ENCODE results near the gene SLC4A11.
"Not testable (repeated sequence)": the region's sequence is repeated elsewhere in the genome, so short reads cannot be mapped to it uniquely, and the experiment has no call there.

SLC4A11 gene

DNA sequence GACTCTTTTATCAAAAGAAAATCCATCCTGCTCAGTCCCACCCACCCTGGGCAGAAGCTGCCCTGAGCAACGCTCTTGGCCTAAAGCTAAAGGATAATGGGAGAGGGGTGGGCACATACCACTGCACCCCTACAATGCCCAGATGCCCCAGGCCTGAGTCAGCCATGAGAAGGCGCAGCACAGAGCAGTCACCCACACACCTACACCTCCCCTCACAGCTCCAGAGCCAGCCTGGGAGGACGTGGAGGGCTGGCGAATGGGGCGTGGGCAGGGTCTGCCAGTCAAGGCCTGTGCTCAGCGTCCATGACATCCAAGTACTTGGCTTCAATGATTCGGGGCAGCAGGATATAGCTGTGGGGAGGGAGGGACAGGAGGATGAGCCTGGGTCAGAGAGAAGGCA is 11.5 kb downstream of the SLC4A11 start:
- DNase-seq = no peak

GRCh38 chr20:3226864-3227263 is 12.1 kb downstream of the SLC4A11 start:
- DNase-seq = no peak

DNA sequence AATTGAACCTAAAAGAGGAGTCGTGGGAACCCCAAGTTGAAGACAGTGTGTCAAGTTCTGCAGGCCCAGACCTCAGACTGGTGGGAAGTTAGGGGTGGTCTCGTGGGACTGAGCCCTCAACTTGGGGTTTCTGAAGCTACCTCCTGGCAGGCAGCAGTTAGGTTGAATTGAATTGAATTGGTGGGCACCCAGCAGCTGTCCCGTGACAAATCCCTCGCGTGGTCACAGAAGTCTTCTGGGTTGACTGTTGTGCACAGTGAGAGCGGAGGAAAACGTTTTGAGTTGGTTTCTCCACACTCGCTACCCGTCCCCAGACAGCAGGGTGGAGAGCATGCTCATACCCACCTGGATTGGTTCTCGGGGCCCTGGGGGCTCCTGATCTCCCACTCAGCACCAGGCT is 12.9 kb downstream of the SLC4A11 start:
- DNase-seq = no peak

DNA sequence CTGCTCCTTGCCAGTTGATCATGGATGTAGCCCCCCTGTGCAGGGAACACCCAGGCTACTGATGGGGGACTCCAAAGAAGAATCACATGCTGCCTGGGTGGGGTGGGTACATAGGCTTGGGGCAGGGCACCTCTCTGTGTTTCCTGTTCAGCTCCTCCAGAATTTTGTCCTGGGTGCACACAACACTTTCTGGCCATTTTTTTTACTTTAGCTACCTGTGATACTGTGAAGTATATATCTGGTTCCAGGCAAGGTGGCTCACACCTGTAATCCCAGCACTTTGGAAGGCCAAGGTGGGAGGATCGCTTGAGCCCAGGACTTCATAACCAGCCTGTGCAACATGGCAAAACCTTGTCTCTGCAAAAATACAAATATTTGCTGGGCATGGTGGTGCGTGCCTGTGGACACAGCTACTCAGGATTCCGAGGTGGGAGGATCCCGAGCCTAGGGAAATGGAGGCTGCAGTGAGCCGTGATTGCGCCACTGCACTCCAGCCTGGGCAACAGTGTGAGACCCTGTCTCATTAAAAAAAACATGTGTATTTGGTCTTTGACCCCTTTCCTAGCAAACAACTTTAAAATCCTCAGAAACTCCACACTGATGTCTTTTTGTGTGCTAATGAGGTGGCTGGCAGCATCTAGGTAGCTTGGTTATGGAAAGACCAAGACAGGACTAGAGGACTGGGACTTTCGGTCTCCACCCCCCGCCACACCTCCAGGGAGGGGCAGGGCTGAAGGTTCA is 14.1 kb downstream of the SLC4A11 start:
- no peak for DNase-seq

GRCh38 chr20:3223994-3224680 is 14.9 kb downstream of the SLC4A11 start:
- DNase-seq = no peak

GRCh38 chr20:3223651-3223993 is 15.4 kb downstream of the SLC4A11 start:
- DNase-seq = no peak

GRCh38 chr20:3222635-3223600 is 16.1 kb downstream of the SLC4A11 start:
- DNase-seq = no peak

DNA sequence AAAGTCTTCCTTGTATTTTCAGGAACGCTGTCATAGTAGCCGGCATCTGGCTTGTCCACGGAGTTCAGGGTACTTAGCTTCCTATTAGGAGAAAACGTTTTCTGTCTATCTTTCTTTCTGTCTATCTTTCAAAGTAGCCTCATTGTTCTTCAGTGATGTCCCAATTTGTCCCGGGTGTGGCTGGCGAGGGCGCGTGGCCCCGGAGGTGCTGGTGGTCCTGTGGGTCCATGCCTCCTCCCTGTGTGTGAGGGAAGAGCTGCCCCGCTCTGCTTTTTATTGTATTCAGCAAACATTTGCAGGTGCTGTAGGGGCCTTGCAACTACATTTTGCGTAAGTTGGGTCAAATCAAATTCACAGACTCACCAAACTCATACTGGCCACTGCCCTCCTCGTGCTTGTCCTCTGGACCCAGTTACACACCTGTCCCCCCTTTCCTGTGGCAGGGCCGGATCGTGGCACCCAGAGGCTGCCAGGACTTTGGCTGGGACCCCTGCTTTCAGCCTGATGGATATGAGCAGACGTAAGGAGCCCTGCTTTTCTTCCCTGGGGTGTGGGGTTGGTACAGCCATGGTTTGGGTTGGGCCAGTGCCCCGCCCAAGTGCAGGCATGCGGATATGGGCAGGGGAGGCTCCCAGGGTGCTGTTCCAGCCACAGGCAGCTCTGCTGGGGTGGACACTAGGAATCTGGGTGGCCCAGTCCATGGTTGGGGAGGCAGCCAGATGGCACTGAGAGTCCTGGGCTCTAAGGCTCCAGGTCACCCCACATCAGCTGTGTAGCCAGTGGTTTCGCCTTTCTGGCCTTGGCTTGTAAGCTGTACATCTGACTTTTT is 17.4 kb downstream of the SLC4A11 start:
- DNase-seq = no peak

DNA sequence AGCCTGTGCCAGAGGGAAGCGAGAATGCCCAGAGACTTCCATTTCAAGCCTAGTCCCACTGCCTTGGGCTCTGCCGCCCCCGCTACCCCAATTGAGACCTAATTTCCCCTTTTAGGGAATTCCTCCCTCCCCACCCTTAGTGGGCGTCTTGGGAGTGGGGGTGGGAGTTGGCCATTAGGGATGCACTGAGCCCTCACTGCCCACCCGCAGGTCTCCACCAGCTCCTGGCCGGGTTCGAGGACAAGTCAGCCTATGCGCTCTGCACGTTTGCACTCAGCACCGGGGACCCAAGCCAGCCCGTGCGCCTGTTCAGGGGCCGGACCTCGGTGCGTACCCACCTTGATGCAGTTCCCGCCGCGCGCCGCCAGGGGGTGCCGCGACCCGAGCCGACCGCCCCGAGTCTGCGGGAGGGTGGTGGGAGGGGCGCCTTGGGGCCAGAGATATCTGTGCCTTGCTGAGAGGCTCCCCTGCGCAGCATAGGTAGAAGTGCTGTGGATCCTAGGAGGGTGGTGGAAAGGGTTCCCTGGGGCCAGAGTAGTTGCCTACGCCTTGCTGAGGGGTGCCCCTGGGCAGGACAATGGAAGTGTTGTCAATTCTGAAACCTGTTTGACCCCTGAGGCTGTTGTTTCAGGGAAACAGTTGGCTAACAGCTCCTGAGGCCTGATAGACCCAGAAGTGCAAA is 20.5 kb downstream of the SLC4A11 start:
- DNase-seq = peak; percentile 67

DNA sequence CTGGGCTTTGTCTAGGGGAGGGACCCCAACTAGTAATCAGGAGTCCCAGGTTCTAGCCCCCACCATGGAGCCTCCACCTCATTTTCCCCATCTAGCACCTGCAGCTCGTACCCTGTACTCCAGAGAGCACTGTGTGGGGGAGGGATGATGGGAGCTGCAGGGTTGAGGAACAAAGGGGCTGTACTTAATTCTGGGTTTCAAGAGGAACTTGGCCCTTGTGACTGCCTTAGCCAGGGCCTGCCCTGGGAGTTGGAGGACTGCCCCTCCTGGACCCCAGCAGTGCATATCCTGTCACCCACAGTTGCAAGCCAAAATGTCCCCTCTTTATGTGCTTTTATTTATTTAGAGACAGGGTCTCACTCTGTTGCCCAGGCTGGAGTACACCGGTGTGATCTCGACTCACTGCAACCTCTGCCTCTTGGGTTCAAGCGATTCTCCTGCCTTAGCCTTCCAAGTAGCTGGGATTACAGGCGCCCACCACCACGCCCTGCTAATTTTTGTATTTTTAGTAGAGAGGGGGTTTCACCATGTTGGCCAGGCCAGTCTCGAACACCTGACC is 23.6 kb downstream of the SLC4A11 start:
- not testable (repeated sequence) for DNase-seq

DNA sequence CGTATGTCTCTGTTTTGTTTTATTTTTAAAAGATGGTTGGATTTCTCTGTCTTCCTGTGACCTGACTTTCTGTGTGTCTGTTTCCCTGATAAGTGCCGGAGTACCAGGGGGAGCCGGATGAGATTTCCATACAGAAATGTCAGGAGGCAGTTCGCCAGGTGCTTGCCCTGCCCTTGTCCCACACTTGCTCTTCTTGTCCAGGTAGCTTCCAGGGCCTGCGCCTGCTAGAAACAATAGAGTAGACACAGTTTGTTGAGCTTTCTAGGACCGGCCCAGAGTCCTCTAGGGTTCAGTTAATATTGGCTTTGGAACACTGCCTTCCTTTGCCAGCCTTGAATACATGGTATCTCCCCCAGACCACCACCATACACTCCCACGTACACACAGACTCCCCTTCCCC is 25.8 kb downstream of the SLC4A11 start:
- DNase-seq = no peak

GRCh38 chr20:3210346-3210745 is 28.6 kb downstream of the SLC4A11 start:
- DNase-seq = no peak

- no peak for DNase-seq
These were observed 29.1 kb downstream of the SLC4A11 start for GRCh38 chr20:3209946-3210317.

- DNase-seq = peak; percentile 44
These were observed 29.6 kb downstream of the SLC4A11 start, which contains the start of gene ITPA for GRCh38 chr20:3209257-3209945. Gene ITPA, plus strand, starts transcription at chr20:3209498. Its CDS starts 54 bp downstream, at chr20:3209552.

DNA sequence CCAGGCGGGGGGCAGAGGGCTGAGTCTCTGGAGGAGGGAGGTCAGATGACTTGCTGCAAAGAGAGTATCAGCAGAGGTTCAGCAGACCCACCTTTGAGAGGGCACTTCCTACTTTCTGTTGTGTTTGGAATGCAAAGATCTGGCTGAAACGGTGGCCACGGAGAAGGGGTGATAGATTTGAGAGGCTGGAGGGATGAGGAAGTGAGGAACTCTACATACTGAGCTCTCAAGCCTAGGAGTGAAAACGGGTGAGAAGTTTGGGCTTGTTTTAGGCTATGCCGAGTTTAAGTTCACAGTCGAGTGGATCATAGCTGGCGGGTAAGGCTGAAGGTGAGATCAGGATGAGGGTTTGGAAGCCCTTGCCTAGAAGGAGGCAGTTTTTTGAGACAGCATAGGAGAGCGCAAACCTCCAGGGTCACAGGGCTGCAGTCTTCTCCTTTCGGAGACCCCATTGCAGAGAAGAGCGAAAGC is 30.2 kb downstream of the SLC4A11 start:
- no peak for DNase-seq

DNA sequence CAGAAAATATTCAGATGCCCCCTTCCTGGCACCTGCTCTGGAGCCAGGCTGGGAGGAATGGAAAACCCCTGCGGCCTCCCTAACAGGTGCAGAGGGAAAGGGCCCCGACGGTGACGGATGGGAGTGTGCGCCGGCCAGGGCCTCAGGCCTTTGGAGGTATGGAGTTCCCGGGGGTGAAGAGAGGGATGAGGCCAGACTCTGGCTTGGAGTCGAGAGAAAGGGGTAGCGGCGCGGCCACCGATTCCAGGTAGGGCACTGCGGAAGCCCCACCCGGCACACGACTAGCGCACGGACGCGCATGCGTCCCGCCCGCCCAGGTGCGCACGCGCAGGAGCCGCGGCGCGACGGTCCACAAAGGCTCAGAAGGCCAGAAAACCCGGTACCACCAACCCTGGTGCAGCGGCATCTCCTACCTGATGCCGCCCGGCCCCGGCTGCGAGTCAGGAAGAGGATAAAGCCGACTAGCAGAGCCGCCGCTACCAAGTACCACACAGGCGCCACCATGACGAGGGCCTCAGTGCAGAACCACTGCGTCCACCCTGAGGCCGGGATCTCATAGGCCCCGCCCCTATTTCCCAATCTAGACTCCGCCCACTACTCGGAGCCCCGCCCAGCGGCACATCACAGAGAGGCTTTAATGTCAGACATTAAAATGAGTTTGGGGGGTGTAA is 34.7 kb downstream of the SLC4A11 start, which contains the start of gene DDRGK1:
Gene DDRGK1 (minus strand): TSS at position 559 of the 671 bp plus-strand sequence. CDS start 55 bp downstream, at position 504.
- peak; percentile 89 for DNase-seq

GRCh38 chr20:3203315-3204123 is 35.5 kb downstream of the SLC4A11 start:
- DNase-seq = peak; percentile 28

GRCh38 chr20:3202965-3203314 is 36.0 kb downstream of the SLC4A11 start:
- DNase-seq = no peak
